SK-N-SH (cell line): ENCODE data around the gene CADPS2. TPM values are rescaled to one million over a fixed set of nuclear protein-coding genes. Genes with fewer than 3 reads are reported as not detected.

Source experiments
- CTCF ChIA-PET: fragments of 300-600, 350-600 bp; formaldehyde crosslinking; extraction: SDS; loops from one replicate; lab custom pipeline; 2021; lab: Yijun Ruan, JAX
- POLR2A ChIA-PET: fragments of 350-600 bp; sonication (Branson Sonifier 250); formaldehyde crosslinking; extraction: SDS; loops from one replicate; lab custom pipeline; 2020; ENCODE audit warnings: antibody characterized with exemption, inconsistent platforms; lab: Yijun Ruan, JAX
- DNase-seq: peaks from one replicate; pipeline ENCODE4 v3.0.0; 2012
- H2AFZ ChIP-seq: fragments of 200-600 bp; sonication (generic); 2 replicates; pipeline ENCODE4 v1.8.1; 2016; ENCODE audit warnings: antibody characterized with exemption, mild to moderate bottlenecking, low read depth
- H3F3A ChIP-seq: fragments of 200-600 bp; sonication (generic); replicated peaks from 2 replicates; pipeline ENCODE3; 2016; ENCODE audit warnings: antibody characterized with exemption, mild to moderate bottlenecking; ENCODE audit not compliant: insufficient read depth
- H3K27ac ChIP-seq, 2 experiments: fragments of 200-500 bp in 1 of 2; fragments of 200-600 bp in 1 of 2; sonication (Bioruptor generic) in 1 of 2; sonication (generic), shearing (Covaris generic) in 1 of 2; 2 replicates each; pipeline versions ENCODE4 v1.5.1 to v1.6.1; 2014 to 2016; ENCODE audit warnings: low read depth in 2 of 2, inconsistent platforms in 1 of 2, low read length in 1 of 2, mild to moderate bottlenecking in 1 of 2, mixed read lengths in 1 of 2
- H3K27me3 ChIP-seq: fragments of 200-600 bp; sonication (generic), shearing (Covaris generic); 2 replicates; pipeline ENCODE4 v1.6.1; 2016; ENCODE audit warnings: mixed run types; ENCODE audit not compliant: insufficient read depth
- H3K36me3 ChIP-seq, 2 experiments: fragments of 200-500 bp in 1 of 2; fragments of 200-600 bp in 1 of 2; sonication (Bioruptor generic) in 1 of 2; sonication (generic) in 1 of 2; replicated peaks in 1 of 2; 2 replicates each; pipeline versions ENCODE3 to v1.5.1; 2014 to 2016; ENCODE audit warnings: low read length in 1 of 2, mild to moderate bottlenecking in 1 of 2; ENCODE audit not compliant: insufficient read depth in 2 of 2, control insufficient read depth in 1 of 2
- H3K4me1 ChIP-seq, 2 experiments: fragments of 200-500 bp in 1 of 2; fragments of 200-600 bp in 1 of 2; sonication (Bioruptor generic) in 1 of 2; sonication (generic), shearing (Covaris generic) in 1 of 2; 2 replicates each; pipeline versions ENCODE4 v1.5.1 to v1.6.1; 2014 to 2016; ENCODE audit warnings: low read depth in 1 of 2, low read length in 1 of 2, mixed run types in 1 of 2; ENCODE audit not compliant: insufficient read depth in 2 of 2, control insufficient read depth in 1 of 2
- H3K4me2 ChIP-seq: fragments of 200-600 bp; sonication (generic), shearing (Covaris generic); 2 replicates; pipeline ENCODE4 v1.6.1; 2017; ENCODE audit warnings: mixed run types
- H3K4me3 ChIP-seq, 2 experiments: fragments of 200-500 bp in 1 of 2; fragments of 200-600 bp in 1 of 2; sonication (Bioruptor generic) in 1 of 2; sonication (generic), shearing (Covaris generic) in 1 of 2; 2 replicates each; pipeline versions ENCODE4 v1.5.1 to v1.8.1; 2014 to 2016; ENCODE audit warnings: low read depth in 2 of 2, inconsistent platforms in 1 of 2, low read length in 1 of 2, mild to moderate bottlenecking in 1 of 2, mixed read lengths in 1 of 2, moderate library complexity in 1 of 2
- H3K79me2 ChIP-seq: fragments of 200-600 bp; sonication (generic); 2 replicates; pipeline ENCODE4 v1.8.1; 2017; ENCODE audit warnings: mild to moderate bottlenecking; ENCODE audit not compliant: insufficient read depth
- H3K9ac ChIP-seq: fragments of 200-600 bp; sonication (generic); 2 replicates; pipeline ENCODE4 v1.6.1; 2017; ENCODE audit warnings: mixed run types
- H3K9me2 ChIP-seq: fragments of 200-600 bp; sonication (generic); 2 replicates; pipeline ENCODE4 v1.6.1; 2017; ENCODE audit warnings: mixed run types
- H3K9me3 ChIP-seq: fragments of 200-600 bp; sonication (generic); 2 replicates; pipeline ENCODE4 v1.6.1; 2017; ENCODE audit warnings: mixed run types, mild to moderate bottlenecking, moderate library complexity
- H4K20me1 ChIP-seq: fragments of 200-600 bp; sonication (generic); 2 replicates; pipeline ENCODE4 v1.6.1; 2017; ENCODE audit warnings: mild to moderate bottlenecking, mixed run types; ENCODE audit not compliant: insufficient read depth
- CHD2 ChIP-seq: fragments of 150-350 bp; IDR thresholded peaks from 2 replicates; pipeline ENCODE4 v1.6.1; 2018; ENCODE audit warnings: low read length; ENCODE audit not compliant: partially characterized antibody
- ELF1 ChIP-seq: IDR thresholded peaks from 2 replicates; pipeline ENCODE4 v1.4.0; 2012
- EP300 ChIP-seq, 2 experiments: IDR thresholded peaks; 2 replicates each; pipeline versions ENCODE4 v1.4.0 to v1.6.1; 2012; ENCODE audit warnings: borderline replicate concordance in 1 of 2, low read depth in 1 of 2, low read length in 1 of 2
- FOXJ3 ChIP-seq: sonication (generic); formaldehyde crosslinking; IDR thresholded peaks from 2 replicates; pipeline ENCODE4 v1.5.1; 2020; ENCODE audit warnings: mild to moderate bottlenecking, missing genetic modification reagents
- FOXM1 ChIP-seq: IDR thresholded peaks from 2 replicates; pipeline ENCODE4 v1.4.0; 2012; ENCODE audit warnings: low read depth, mild to moderate bottlenecking
- JUND ChIP-seq: IDR thresholded peaks from 2 replicates; pipeline ENCODE4 v1.4.0; 2012
- MEF2A ChIP-seq: IDR thresholded peaks from 2 replicates; pipeline ENCODE4 v1.4.0; 2012; ENCODE audit warnings: low read depth, borderline replicate concordance
- NRF1 ChIP-seq: IDR thresholded peaks from 2 replicates; pipeline ENCODE4 v1.6.1; 2012; ENCODE audit warnings: low read depth, mild to moderate bottlenecking, low read length
- RFX5 ChIP-seq: IDR thresholded peaks from 2 replicates; pipeline ENCODE4 v1.6.1; 2012; ENCODE audit warnings: mild to moderate bottlenecking, improper control_type of control experiment, low read length
- SMC3 ChIP-seq: IDR thresholded peaks from 2 replicates; pipeline ENCODE4 v1.6.1; 2012; ENCODE audit warnings: low read depth, low read length, improper control_type of control experiment
- TAF1 ChIP-seq: IDR thresholded peaks from 2 replicates; pipeline ENCODE4 v1.6.1; 2012; ENCODE audit warnings: low read depth, mild to moderate bottlenecking, low read length, moderate library complexity, borderline replicate concordance
- YY1 ChIP-seq: IDR thresholded peaks from 2 replicates; pipeline ENCODE4 v1.4.0; 2012; ENCODE audit warnings: low read depth, mild to moderate bottlenecking
- ZBTB33 ChIP-seq: IDR thresholded peaks from 2 replicates; pipeline ENCODE4 v1.4.0; 2012; ENCODE audit warnings: low read depth, borderline replicate concordance
- WGBS: methylation state at CpG from one replicate; pipeline ENCODE4 v1.1.6; 2017; ENCODE audit warnings: low lambda C conversion rate; 5-methylcytosine and 5-hydroxymethylcytosine counted together
- polyA plus RNA-seq, 3 experiments: library from polyadenylated mRNA; depleted of rRNA; stranded (reverse); fragments of >200 nt; gene quantifications; 2 replicates each; pipeline ENCODE4 v1.2.3, GENCODE V29; 2012
- TF ChIP-seq, protein P1 (sequence below): IDR thresholded peaks from 2 replicates; pipeline ENCODE4; 2012
- TF ChIP-seq, protein P2 (sequence below): fragments of 150-350 bp; IDR thresholded peaks from 2 replicates; pipeline ENCODE4 v1.6.1; 2017; ENCODE audit warnings: antibody characterized with exemption, low read length, low read depth, borderline replicate concordance

The CADPS2 gene
- polyA plus RNA-seq, 1 of the 3 experiments (the other 2 are of a cell fraction), result 0.05 TPM

GRCh38 chr7:122766593-122766992 lies 119.7 kb downstream of the CADPS2 start:
- H2AFZ ChIP-seq, result no peak overlapping the region
- H3K27ac ChIP-seq, result no peak overlapping the region
- POLR2A ChIA-PET, result no interaction called here
- no peaks in the 10 kb centered on the region for H4K20me1 ChIP-seq
- CTCF ChIA-PET, result no interaction called here
- H3K4me2 ChIP-seq, result no peak overlapping the region
- H3K36me3 ChIP-seq, result no peaks in the 10 kb centered on the region
- H3K9me2 ChIP-seq, result no peaks in the 10 kb centered on the region
- no peak overlapping the region for H3K9ac ChIP-seq
- 0% methylated on average over 1 of the region's 1 CpG for WGBS
- H3K79me2 ChIP-seq, result no peaks in the 10 kb centered on the region
- DNase-seq, result no peak
- no peaks in the 10 kb centered on the region for H3F3A ChIP-seq
- H3K27me3 ChIP-seq, result no peaks in the 10 kb centered on the region
- H3K9me3 ChIP-seq, result no peaks in the 10 kb centered on the region
- H3K4me3 ChIP-seq, result no peak overlapping the region
- no peak for TF ChIP-seq YY1
- no peak for TF ChIP-seq EP300 (IDR thresholded peaks at IDR 0.05; ENCODE audit: borderline replicate concordance in 1 of 2, low read depth in 1 of 2, low read length in 1 of 2)
- TF ChIP-seq CHD2, result no peak
- TF ChIP-seq, protein P1, sequence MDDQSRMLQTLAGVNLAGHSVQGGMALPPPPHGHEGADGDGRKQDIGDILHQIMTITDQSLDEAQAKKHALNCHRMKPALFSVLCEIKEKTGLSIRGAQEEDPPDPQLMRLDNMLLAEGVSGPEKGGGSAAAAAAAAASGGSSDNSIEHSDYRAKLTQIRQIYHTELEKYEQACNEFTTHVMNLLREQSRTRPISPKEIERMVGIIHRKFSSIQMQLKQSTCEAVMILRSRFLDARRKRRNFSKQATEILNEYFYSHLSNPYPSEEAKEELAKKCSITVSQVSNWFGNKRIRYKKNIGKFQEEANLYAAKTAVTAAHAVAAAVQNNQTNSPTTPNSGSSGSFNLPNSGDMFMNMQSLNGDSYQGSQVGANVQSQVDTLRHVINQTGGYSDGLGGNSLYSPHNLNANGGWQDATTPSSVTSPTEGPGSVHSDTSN, result no peak
- no peak for TF ChIP-seq NRF1
- no peak for TF ChIP-seq ZBTB33
- TF ChIP-seq FOXM1, result no peak
- H3K4me1 ChIP-seq, result peaks cover 0 to 4% of the 10 kb centered on the region in 2 experiments; a peak in 1 of 4 replicates

- no peaks in the 10 kb centered on the region for H3K4me1 ChIP-seq
- H3K27me3 ChIP-seq, result no peaks in the 10 kb centered on the region
- no peak overlapping the region for H3K27ac ChIP-seq
- H3K9me3 ChIP-seq, result no peaks in the 10 kb centered on the region
- H3K4me3 ChIP-seq, result no peak overlapping the region
- H4K20me1 ChIP-seq, result no peaks in the 10 kb centered on the region
- WGBS, result 0% methylated on average over 1 of the region's 1 CpG
- no peak for TF ChIP-seq TAF1
- no peak for TF ChIP-seq JUND
- TF ChIP-seq FOXM1, result no peak
- TF ChIP-seq RFX5, result no peak
- TF ChIP-seq ELF1, result no peak
- TF ChIP-seq NRF1, result no peak
- no peak for TF ChIP-seq MEF2A
- TF ChIP-seq FOXJ3, result no peak
- TF ChIP-seq ZBTB33, result no peak
- no peak for TF ChIP-seq SMC3
- TF ChIP-seq, protein P2, sequence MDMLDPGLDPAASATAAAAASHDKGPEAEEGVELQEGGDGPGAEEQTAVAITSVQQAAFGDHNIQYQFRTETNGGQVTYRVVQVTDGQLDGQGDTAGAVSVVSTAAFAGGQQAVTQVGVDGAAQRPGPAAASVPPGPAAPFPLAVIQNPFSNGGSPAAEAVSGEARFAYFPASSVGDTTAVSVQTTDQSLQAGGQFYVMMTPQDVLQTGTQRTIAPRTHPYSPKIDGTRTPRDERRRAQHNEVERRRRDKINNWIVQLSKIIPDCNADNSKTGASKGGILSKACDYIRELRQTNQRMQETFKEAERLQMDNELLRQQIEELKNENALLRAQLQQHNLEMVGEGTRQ, result no peak
- no peak overlapping the region for H3K9ac ChIP-seq
- H2AFZ ChIP-seq, result no peak overlapping the region
- no peaks in the 10 kb centered on the region for H3K79me2 ChIP-seq
- no peaks in the 10 kb centered on the region for H3K9me2 ChIP-seq
- no peaks in the 10 kb centered on the region for H3F3A ChIP-seq
- DNase-seq, result no peak
- POLR2A ChIA-PET, result no interaction called here
- H3K4me2 ChIP-seq, result no peak overlapping the region
- no peaks in the 10 kb centered on the region for H3K36me3 ChIP-seq
- CTCF ChIA-PET, result no interaction called here
Observed at GRCh38 chr7:122764902-122765301, 121.4 kb downstream of the CADPS2 start.
